ENCODE measurements around the gene STARD5. TPM values are rescaled to one million over a fixed set of nuclear protein-coding genes. Genes with fewer than 3 reads are reported as not detected.
A peak's percentile ranks its signal among the peaks of the same experiment; 100 is the strongest.
"Not testable (repeated sequence)": the region's sequence is repeated elsewhere in the genome, so short reads cannot be mapped to it uniquely, and the experiment has no call there.

The STARD5 gene
- total RNA-seq, 1 donor from 2014 or later = 2.5 TPM

DNA sequence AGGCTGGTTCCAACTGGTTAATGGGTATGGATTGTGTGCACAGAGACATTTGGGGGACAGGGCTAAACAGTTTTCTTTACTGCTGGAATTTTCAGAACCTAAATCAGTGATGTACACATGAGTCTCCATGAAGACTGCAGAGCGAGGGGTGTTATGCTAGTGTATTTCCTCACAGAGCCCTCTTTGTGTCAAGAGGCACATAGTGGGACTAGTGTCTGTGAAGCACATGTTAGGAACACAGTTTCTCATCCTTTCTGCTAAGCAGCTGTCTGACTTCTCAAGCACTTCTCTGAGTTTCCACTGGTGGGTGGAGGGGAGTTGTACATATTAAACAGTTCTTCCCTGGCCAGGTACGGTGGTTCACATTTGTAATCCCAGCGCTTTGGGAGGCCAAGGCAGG, 9.4 kb upstream of the STARD5 start:
- DNase-seq = no peak
- Histone ChIP-seq H3K36me3 (no peaks in the 10 kb centered on the region), H3K4me1 (peaks cover 20% of the 10 kb centered on the region), H3K27ac (replicated peaks) (no peak overlapping the region), H3K4me3 (no peak overlapping the region), H3K27me3 (ENCODE audit: low read depth) (no peaks in the 10 kb centered on the region), H3K9me3 (replicated peaks) (no peaks in the 10 kb centered on the region)
- TF ChIP-seq, protein P1, sequence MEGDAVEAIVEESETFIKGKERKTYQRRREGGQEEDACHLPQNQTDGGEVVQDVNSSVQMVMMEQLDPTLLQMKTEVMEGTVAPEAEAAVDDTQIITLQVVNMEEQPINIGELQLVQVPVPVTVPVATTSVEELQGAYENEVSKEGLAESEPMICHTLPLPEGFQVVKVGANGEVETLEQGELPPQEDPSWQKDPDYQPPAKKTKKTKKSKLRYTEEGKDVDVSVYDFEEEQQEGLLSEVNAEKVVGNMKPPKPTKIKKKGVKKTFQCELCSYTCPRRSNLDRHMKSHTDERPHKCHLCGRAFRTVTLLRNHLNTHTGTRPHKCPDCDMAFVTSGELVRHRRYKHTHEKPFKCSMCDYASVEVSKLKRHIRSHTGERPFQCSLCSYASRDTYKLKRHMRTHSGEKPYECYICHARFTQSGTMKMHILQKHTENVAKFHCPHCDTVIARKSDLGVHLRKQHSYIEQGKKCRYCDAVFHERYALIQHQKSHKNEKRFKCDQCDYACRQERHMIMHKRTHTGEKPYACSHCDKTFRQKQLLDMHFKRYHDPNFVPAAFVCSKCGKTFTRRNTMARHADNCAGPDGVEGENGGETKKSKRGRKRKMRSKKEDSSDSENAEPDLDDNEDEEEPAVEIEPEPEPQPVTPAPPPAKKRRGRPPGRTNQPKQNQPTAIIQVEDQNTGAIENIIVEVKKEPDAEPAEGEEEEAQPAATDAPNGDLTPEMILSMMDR (IDR thresholded peaks at IDR 0.05; ENCODE audit: borderline replicate concordance) = no peak
- intact Hi-C loops (cut with micrococcal nuclease) = loop anchor here (10.0 kb wide), 1 partner anchor 59 kb away; no protein-coding TSS in a partner anchor

DNA sequence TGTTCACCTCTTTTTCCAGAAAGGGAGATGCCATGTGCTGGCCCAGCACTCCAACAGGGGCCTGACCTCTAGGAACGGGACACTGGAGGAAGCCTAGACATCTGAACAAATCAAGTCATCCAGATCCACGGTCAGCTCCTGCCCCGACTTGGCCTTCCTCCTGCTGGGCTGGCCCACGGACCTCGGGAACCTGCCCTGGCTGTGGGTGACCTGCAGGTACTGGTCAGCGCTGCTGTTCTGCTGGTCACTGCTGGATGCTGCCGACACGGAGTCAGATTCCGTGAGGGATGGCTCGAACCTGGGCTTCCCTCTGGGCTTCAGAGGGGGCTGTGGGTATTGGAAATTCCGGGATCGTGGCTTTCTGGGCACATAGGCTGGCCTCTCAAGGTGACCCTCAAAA, 8.4 kb upstream of the STARD5 start:
- H3K27ac ChIP-seq (replicated peaks) = no peak overlapping the region
- H3K27me3 ChIP-seq (ENCODE audit: low read depth) = no peaks in the 10 kb centered on the region
- H3K4me1 ChIP-seq = peaks cover 15% of the 10 kb centered on the region
- no peaks in the 10 kb centered on the region for H3K36me3 ChIP-seq
- no peak for DNase-seq
- TF ChIP-seq, protein P1 (IDR thresholded peaks at IDR 0.05; ENCODE audit: borderline replicate concordance) = no peak
- intact Hi-C loops (cut with micrococcal nuclease) = loop anchor here (10.0 kb wide), 1 partner anchor 58 kb away; no protein-coding TSS in a partner anchor
- no peak overlapping the region for H3K4me3 ChIP-seq
- no peaks in the 10 kb centered on the region for H3K9me3 ChIP-seq (replicated peaks)

DNA sequence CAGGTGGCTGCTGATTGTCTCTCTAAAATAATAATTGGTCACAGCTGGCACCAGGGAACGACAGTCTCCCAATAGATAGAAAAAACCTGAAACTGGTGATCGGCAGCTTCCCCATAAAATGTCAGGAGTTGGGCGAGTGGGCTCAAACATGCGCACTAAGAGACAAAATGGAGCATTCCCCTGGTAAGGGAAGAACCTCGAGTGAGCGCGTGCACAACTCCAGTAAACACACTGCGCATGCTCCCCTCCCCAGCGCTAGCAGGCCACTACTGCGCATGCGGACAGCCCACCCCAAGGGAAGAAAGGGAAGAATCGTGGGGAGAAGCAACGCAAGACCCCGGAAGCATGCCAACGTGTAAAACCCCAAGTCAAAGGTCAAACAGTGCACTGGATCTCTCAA, 7.7 kb upstream of the STARD5 start:
- intact Hi-C loops (cut with micrococcal nuclease) = loop anchor here (10.0 kb wide), 1 partner anchor 57 kb away; no protein-coding TSS in a partner anchor
- DNase-seq = no peak
- TF ChIP-seq, protein P1 (IDR thresholded peaks at IDR 0.05; ENCODE audit: borderline replicate concordance) = no peak
- Histone ChIP-seq H3K4me1 (peaks cover 10% of the 10 kb centered on the region), H3K4me3 (no peak overlapping the region), H3K36me3 (no peaks in the 10 kb centered on the region), H3K27ac (replicated peaks) (no peak overlapping the region), H3K9me3 (replicated peaks) (no peaks in the 10 kb centered on the region), H3K27me3 (ENCODE audit: low read depth) (no peaks in the 10 kb centered on the region)

DNA sequence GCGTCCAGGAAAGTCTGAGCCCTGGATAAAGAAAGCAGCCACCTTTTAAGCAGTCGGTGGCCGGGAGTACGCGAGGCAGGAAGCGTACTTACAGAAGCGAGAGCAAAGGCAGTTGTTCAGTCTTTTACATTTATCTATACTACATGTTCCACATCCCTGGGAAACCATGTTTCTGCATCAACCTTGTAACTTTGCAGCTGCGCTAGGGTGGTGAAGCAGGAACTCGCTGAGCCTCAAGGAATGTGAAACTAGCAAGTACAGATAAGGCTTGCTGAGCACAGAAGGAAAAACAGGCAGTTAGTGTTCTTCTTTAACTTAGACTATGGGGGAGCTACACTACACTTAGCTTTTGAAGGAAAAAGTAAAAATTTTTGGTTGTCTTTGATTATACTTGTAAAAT, 7.2 kb upstream of the STARD5 start:
- DNase-seq; H3K27me3 ChIP-seq (ENCODE audit: low read depth); H3K9me3 ChIP-seq (replicated peaks); H3K4me1 ChIP-seq; H3K36me3 ChIP-seq; H3K27ac ChIP-seq (replicated peaks): not testable (repeated sequence)
- H3K4me3 ChIP-seq = peak overlapping the region; percentile 27
- intact Hi-C loops (cut with micrococcal nuclease) = loop anchor here (10.0 kb wide), 1 partner anchor 56 kb away; no protein-coding TSS in a partner anchor

DNA sequence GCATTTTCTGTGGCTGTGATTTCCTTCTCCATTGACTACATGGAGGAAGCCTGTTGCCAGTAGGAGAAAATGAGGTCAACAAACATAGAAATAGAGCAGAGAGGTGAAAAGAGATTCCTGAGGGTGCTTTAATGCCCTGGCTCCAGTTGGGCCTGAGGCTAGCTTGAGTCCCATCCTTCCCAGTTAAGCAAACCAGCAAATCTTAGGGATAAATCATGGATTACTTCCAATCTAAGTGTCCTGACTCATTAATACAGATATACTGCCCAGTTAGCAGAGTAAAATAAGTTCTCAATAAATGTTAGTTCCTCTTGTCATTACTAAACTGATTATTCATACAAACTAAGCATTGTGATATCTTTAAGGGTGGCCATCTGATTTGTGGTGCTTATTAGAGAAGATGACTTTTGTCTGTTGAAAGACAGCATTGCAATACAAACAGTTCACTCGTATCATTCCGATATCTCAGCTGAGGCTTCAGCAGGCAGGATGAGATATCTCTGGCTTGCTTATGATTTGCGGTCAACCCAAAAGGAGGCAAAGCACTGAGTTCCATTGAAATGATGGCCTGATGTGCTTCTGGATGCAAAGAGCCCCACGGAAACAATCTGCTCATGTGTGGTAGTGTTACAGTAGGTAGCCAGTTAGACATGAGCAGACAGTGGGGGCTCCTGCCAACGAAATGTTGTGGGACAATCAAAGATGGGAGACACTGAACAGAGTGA, 6.6 kb upstream of the STARD5 start:
- no peaks in the 10 kb centered on the region for H3K36me3 ChIP-seq
- peaks cover 8% of the 10 kb centered on the region for H3K4me1 ChIP-seq
- intact Hi-C loops (cut with micrococcal nuclease) = loop anchor here (10.0 kb wide), 1 partner anchor 56 kb away; no protein-coding TSS in a partner anchor
- TF ChIP-seq, protein P1 (IDR thresholded peaks at IDR 0.05; ENCODE audit: borderline replicate concordance) = no peak
- DNase-seq = no peak
- H3K4me3 ChIP-seq = peak overlapping the region; percentile 27
- H3K27me3 ChIP-seq (ENCODE audit: low read depth) = no peaks in the 10 kb centered on the region
- no peaks in the 10 kb centered on the region for H3K9me3 ChIP-seq (replicated peaks)
- no peak overlapping the region for H3K27ac ChIP-seq (replicated peaks)

DNA sequence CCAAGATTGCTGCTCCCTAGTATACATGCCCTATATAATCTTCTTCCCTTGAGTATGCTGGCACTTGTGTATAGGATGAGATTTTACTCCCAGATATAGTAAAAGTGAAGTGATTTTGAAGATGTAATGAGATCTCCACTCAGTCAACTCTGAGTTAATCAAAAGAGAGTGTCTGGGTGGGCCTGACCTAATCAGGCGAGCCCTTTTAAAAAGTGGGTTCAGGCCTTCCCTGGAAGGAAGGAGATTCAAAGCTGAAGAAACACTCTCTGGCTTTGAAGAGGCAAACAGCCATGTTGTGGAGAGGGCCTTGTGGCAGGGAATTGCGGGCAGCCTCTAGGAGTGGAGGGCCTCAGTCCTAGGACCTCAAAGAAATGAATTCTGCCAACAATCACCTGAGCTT, 5.5 kb upstream of the STARD5 start:
- no peak for DNase-seq
- intact Hi-C loops (cut with micrococcal nuclease) = no loop called here
- Histone ChIP-seq H3K9me3 (replicated peaks) (no peaks in the 10 kb centered on the region), H3K27ac (replicated peaks) (no peak overlapping the region), H3K4me1 (peaks cover 4% of the 10 kb centered on the region), H3K4me3 (no peak overlapping the region), H3K36me3 (no peaks in the 10 kb centered on the region), H3K27me3 (ENCODE audit: low read depth) (no peaks in the 10 kb centered on the region)
- TF ChIP-seq, protein P1 (IDR thresholded peaks at IDR 0.05; ENCODE audit: borderline replicate concordance) = no peak
